ENCODE measurements around the gene ONECUT3. TPM values are rescaled to one million over a fixed set of nuclear protein-coding genes. Genes with fewer than 3 reads are reported as not detected.

Gene ONECUT3
- total and polyA plus RNA-seq, 4 donors = not detected

GRCh38 chr19:1826557-1827521, 73.5 kb downstream of the ONECUT3 start:
- DNase-seq (ENCODE audit: low spot score) = no peak
- H3K27me3 ChIP-seq (ENCODE audit: control insufficient read depth in 4 of 4, insufficient read depth in 4 of 4, low read length in 3 of 4) = no peaks in the 10 kb centered on the region
- H3K36me3 ChIP-seq (ENCODE audit: control insufficient read depth in 4 of 4, insufficient read depth in 3 of 4, low read depth in 1 of 4, low read length in 3 of 4) = peaks cover 5 to 14% (median 12%) of the 10 kb centered on the region in 4 donors
- WGBS = 60% methylated on average over 63 of the region's 63 CpGs
- H3K27ac ChIP-seq (ENCODE audit: low read depth in 1 of 2, low read length in 2 of 2) = peak overlapping the region in 1 of 2 donors; percentile 40
- H3K9ac ChIP-seq (ENCODE audit: low read depth in 1 of 2, low read length in 2 of 2) = no peak overlapping the region
- TF ChIP-seq RXRA (IDR thresholded peaks at IDR 0.05) (peak; percentile 63 to 78), GABPA (IDR thresholded peaks at IDR 0.05 in 1 of 2, conservative IDR thresholded peaks at IDR 0.05 in 1 of 2) (no peak), TAF1 (conservative IDR thresholded peaks at IDR 0.05) (no peak), CTCF (IDR thresholded peaks at IDR 0.05; ENCODE audit: low read depth, low read length, missing input control) (peak; percentile 3), HNF4A (conservative IDR thresholded peaks at IDR 0.05) (peak in 1 of 2 donors; percentile 17), MAX (IDR thresholded peaks at IDR 0.05) (no peak)
- H3K4me3 ChIP-seq (ENCODE audit: low read depth in 1 of 3, low read length in 3 of 3) = no peak overlapping the region
- no peaks in the 10 kb centered on the region for H3K9me3 ChIP-seq (ENCODE audit: control insufficient read depth in 4 of 4, low read length in 3 of 4)
- peaks cover 12 to 42% (median 20%) of the 10 kb centered on the region in 4 donors for H3K4me1 ChIP-seq (ENCODE audit: control insufficient read depth in 4 of 4, insufficient read depth in 4 of 4, low read length in 3 of 4)

- no peak for DNase-seq (ENCODE audit: low spot score)
- peaks cover 12 to 42% (median 20%) of the 10 kb centered on the region in 4 donors for H3K4me1 ChIP-seq (ENCODE audit: control insufficient read depth in 4 of 4, insufficient read depth in 4 of 4, low read length in 3 of 4)
- H3K27me3 ChIP-seq (ENCODE audit: control insufficient read depth in 4 of 4, insufficient read depth in 4 of 4, low read length in 3 of 4) = no peaks in the 10 kb centered on the region
- no peak overlapping the region for H3K9ac ChIP-seq (ENCODE audit: low read depth in 1 of 2, low read length in 2 of 2)
- H3K9me3 ChIP-seq (ENCODE audit: control insufficient read depth in 4 of 4, low read length in 3 of 4) = no peaks in the 10 kb centered on the region
- H3K36me3 ChIP-seq (ENCODE audit: control insufficient read depth in 4 of 4, insufficient read depth in 3 of 4, low read depth in 1 of 4, low read length in 3 of 4) = peaks cover 5 to 12% (median 8%) of the 10 kb centered on the region in 4 donors
- no peak for TF ChIP-seq MAX (IDR thresholded peaks at IDR 0.05)
- no peak for TF ChIP-seq RXRA (IDR thresholded peaks at IDR 0.05)
- no peak for TF ChIP-seq RAD21 (IDR thresholded peaks at IDR 0.05)
- no peak for TF ChIP-seq ATF3 (IDR thresholded peaks at IDR 0.05)
- TF ChIP-seq EGR1 (IDR thresholded peaks at IDR 0.05; ENCODE audit: low read depth in 2 of 2) = no peak
- no peak for TF ChIP-seq HNF4G (IDR thresholded peaks at IDR 0.05)
- no peak for TF ChIP-seq FOXA1 (IDR thresholded peaks at IDR 0.05)
- TF ChIP-seq YY1 (IDR thresholded peaks at IDR 0.05) = no peak
- no peak for TF ChIP-seq ZBTB33 (IDR thresholded peaks at IDR 0.05)
- TF ChIP-seq HNF4A (conservative IDR thresholded peaks at IDR 0.05) = no peak
- no peak for TF ChIP-seq NR2F2 (IDR thresholded peaks at IDR 0.05)
- no peak for TF ChIP-seq GABPA (IDR thresholded peaks at IDR 0.05 in 1 of 2, conservative IDR thresholded peaks at IDR 0.05 in 1 of 2)
- TF ChIP-seq SP1 (IDR thresholded peaks at IDR 0.05) = no peak
- 80% methylated on average over 41 of the region's 41 CpGs for WGBS
- peak overlapping the region in 1 of 2 donors; percentile 12 for H3K27ac ChIP-seq (ENCODE audit: low read depth in 1 of 2, low read length in 2 of 2)
- no peak overlapping the region for H3K4me3 ChIP-seq (ENCODE audit: low read depth in 1 of 3, low read length in 3 of 3)
Measured at GRCh38 chr19:1827566-1828278, 74.4 kb downstream of the ONECUT3 start.

All from liver (tissue), 9 donors.